H4 (cell line): ENCODE results near the gene CYP51A1. TPM values are rescaled to one million over a fixed set of nuclear protein-coding genes. Genes with fewer than 3 reads are reported as not detected.

Source experiments
- total RNA-seq: library from RNA; depleted of rRNA; stranded (reverse); fragments of >200 nt; shearing (Covaris generic); gene quantifications from 2 replicates; pipeline ENCODE4 v1.2.3, GENCODE V29; 2014; rRNA removed

CYP51A1 gene
- total RNA-seq, 1 experiment from 2014 or later, result 146 TPM

Other genes starting within 250 kb of the CYP51A1 start
- 15.8 and 17.3 TPM in 2 replicates for gene AKAP9, start 193.6 kb downstream of the CYP51A1 start, total RNA-seq
- gene LRRD1, start 44.7 kb upstream of the CYP51A1 start, total RNA-seq, result 0.12 TPM in 1 of 2 replicates, not detected in the other
- 29.5 and 38.1 TPM in 2 replicates for gene KRIT1, start 111.4 kb upstream of the CYP51A1 start, total RNA-seq
- gene ANKIB1, start 111.5 kb upstream of the CYP51A1 start, total RNA-seq, result 31.9 and 39.2 TPM in 2 replicates